ENCODE results near the gene LRRC8D.

The LRRC8D gene

GRCh38 chr1:89816366-89816765, 4.5 kb upstream of the LRRC8D start:
- TF ChIP-seq CTCF (IDR thresholded peaks at IDR 0.05; ENCODE audit: low read length, missing control alignments), result no peak
- no peak overlapping the region for H3K4me3 ChIP-seq (replicated peaks; ENCODE audit: low read depth, low read length)
- DNase-seq (ENCODE audit: low read depth), result no peak

GRCh38 chr1:89821322-89822108, 683 bp downstream of the LRRC8D start:
- no peak for DNase-seq (ENCODE audit: low read depth)
- no peak for TF ChIP-seq CTCF (IDR thresholded peaks at IDR 0.05; ENCODE audit: low read length, missing control alignments)
- H3K4me3 ChIP-seq (replicated peaks; ENCODE audit: low read depth, low read length), result peak overlapping the region; percentile 62

GRCh38 chr1:89822109-89822962, 1.5 kb downstream of the LRRC8D start:
- no peak for DNase-seq (ENCODE audit: low read depth)
- H3K4me3 ChIP-seq (replicated peaks; ENCODE audit: low read depth, low read length), result peak overlapping the region; percentile 62
- TF ChIP-seq CTCF (IDR thresholded peaks at IDR 0.05; ENCODE audit: low read length, missing control alignments), result no peak

- DNase-seq (ENCODE audit: low read depth), result peak; percentile 71
- no peak for TF ChIP-seq CTCF (IDR thresholded peaks at IDR 0.05; ENCODE audit: low read length, missing control alignments)
- H3K4me3 ChIP-seq (replicated peaks; ENCODE audit: low read depth, low read length), result no peak overlapping the region
Measured at GRCh38 chr1:89822999-89823628, 2.3 kb downstream of the LRRC8D start.

- H3K4me3 ChIP-seq (replicated peaks; ENCODE audit: low read depth, low read length), result no peak overlapping the region
- DNase-seq (ENCODE audit: low read depth), result no peak
- no peak for TF ChIP-seq CTCF (IDR thresholded peaks at IDR 0.05; ENCODE audit: low read length, missing control alignments)
Measured at GRCh38 chr1:89823679-89824292, 3.0 kb downstream of the LRRC8D start.

- TF ChIP-seq CTCF (IDR thresholded peaks at IDR 0.05; ENCODE audit: low read length, missing control alignments), result no peak
- no peak overlapping the region for H3K4me3 ChIP-seq (replicated peaks; ENCODE audit: low read depth, low read length)
- DNase-seq (ENCODE audit: low read depth), result no peak
Measured at GRCh38 chr1:89826594-89826993, 5.8 kb downstream of the LRRC8D start.

Data from fibroblast of pulmonary artery (primary cell).